GM12892 (cell line): Measurements from ENCODE around the gene NMNAT2.

Experiments
- POLR2A ChIP-seq: IDR thresholded peaks from 2 replicates; pipeline ENCODE4 v1.6.1; 2011; ENCODE audit warnings: low read depth, low read length, control low read depth
- POLR2AphosphoS5 ChIP-seq: IDR thresholded peaks from 2 replicates; pipeline ENCODE4 v1.6.1; 2011; ENCODE audit warnings: low read depth, low read length, control low read depth
- TAF1 ChIP-seq: IDR thresholded peaks from 2 replicates; pipeline ENCODE4 v1.6.1; 2011; ENCODE audit warnings: low read depth, mild to moderate bottlenecking, control low read depth, low read length, borderline replicate concordance

GRCh38 chr1:183212870-183213269, 205.3 kb downstream of the NMNAT2 start:
- TF ChIP-seq POLR2A = no peak
- no peak for TF ChIP-seq POLR2AphosphoS5
- TF ChIP-seq TAF1 = no peak
